Colonic mucosa (tissue), 4 donors: ENCODE measurements around the gene TIMELESS. TPM values are rescaled to one million over a fixed set of nuclear protein-coding genes. Genes with fewer than 3 reads are reported as not detected.
A peak's percentile ranks its signal among the peaks of the same experiment; 100 is the strongest.
"Not testable (repeated sequence)": the region's sequence is repeated elsewhere in the genome, so short reads cannot be mapped to it uniquely, and the experiment has no call there.

Experiments used
- DNase-seq: peaks from one replicate; pipeline ENCODE4 v3.0.0-alpha.2; 2020
- H3K27ac ChIP-seq: fragments of 200-600 bp; one replicate; pipeline ENCODE4 v1.8.0; 2021
- H3K27me3 ChIP-seq: fragments of 200-600 bp; one replicate; pipeline ENCODE4 v1.8.0; 2021
- H3K36me3 ChIP-seq: fragments of 200-600 bp; one replicate; pipeline ENCODE4 v1.8.0; 2021
- H3K4me1 ChIP-seq: fragments of 200-600 bp; one replicate; pipeline ENCODE4 v1.8.0; 2021; ENCODE audit warnings: mild to moderate bottlenecking
- H3K4me3 ChIP-seq: fragments of 200-600 bp; one replicate; pipeline ENCODE4 v1.8.0; 2021
- H3K9ac ChIP-seq, 2 donors: one replicate each; pipeline ENCODE4 v1.7.0; 2013; ENCODE audit warnings: control low read depth in 2 of 2, low read depth in 2 of 2, low read length in 2 of 2
- H3K9me3 ChIP-seq: fragments of 200-600 bp; one replicate; pipeline ENCODE4 v1.8.0; 2021
- CTCF ChIP-seq: fragments of 200-600 bp; IDR thresholded peaks from one replicate; pipeline ENCODE4 v1.8.0; 2022; ENCODE audit warnings: antibody characterized with exemption, mild to moderate bottlenecking
- intact Hi-C: fragments of 100-400 bp; cut with DNase I; formaldehyde crosslinking; loops from one replicate; pipeline ENCODE4 v1.14.1; 2022
- total RNA-seq, 2 donors: library from RNA; stranded (reverse); fragmentation: NEBNext Ultra II Directional in 1 of 2; extraction: Animal tissue kit (Norgen Biotek cat#: 25700) in 1 of 2; gene quantifications; one replicate each; pipeline ENCODE4 v1.2.1, GENCODE V29; 2021
- donor health status: healthy.
- donor health status: DM: no; HTN: no; CAD: no.
- donor health status: DM: no; HTN: no; CAD: no.

TIMELESS gene
- total RNA-seq, 2 donors from 2014 or later = 9.1 to 36.4 TPM

GRCh38 chr12:56454557-56454956 lies 5.3 kb upstream of the TIMELESS start, which contains the start of gene MIP:
Gene MIP, minus strand, starts transcription at chr12:56454657. Its CDS starts 44 bp downstream, at chr12:56454613.
- no peak within 1 kb of the TSS for H3K9ac ChIP-seq
- no peaks in the 10 kb centered on the region for H3K27me3 ChIP-seq
- no peaks in the 10 kb centered on the region for H3K9me3 ChIP-seq
- no peak within 1 kb of the TSS for H3K27ac ChIP-seq
- H3K4me1 ChIP-seq = no peaks in the 10 kb centered on the region
- no peaks in the 10 kb centered on the region for H3K36me3 ChIP-seq
- no peak for DNase-seq
- no peak within 1 kb of the TSS for H3K4me3 ChIP-seq
- no peak for TF ChIP-seq CTCF
- intact Hi-C loops = no loop called here

GRCh38 chr12:56451147-56451546 lies 1.9 kb upstream of the TIMELESS start:
- no peak for TF ChIP-seq CTCF
- H3K9me3 ChIP-seq = no peaks in the 10 kb centered on the region
- H3K4me1 ChIP-seq = no peaks in the 10 kb centered on the region
- H3K27me3 ChIP-seq = no peaks in the 10 kb centered on the region
- no peak for DNase-seq
- H3K36me3 ChIP-seq = no peaks in the 10 kb centered on the region
- intact Hi-C loops = no loop called here
- no peak overlapping the region for H3K4me3 ChIP-seq
- H3K9ac ChIP-seq = no peak overlapping the region
- no peak overlapping the region for H3K27ac ChIP-seq

GRCh38 chr12:56450241-56450640 lies 1.0 kb upstream of the TIMELESS start:
- no peak for TF ChIP-seq CTCF
- H3K27me3 ChIP-seq = no peaks in the 10 kb centered on the region
- H3K4me1 ChIP-seq = no peaks in the 10 kb centered on the region
- H3K36me3 ChIP-seq = no peaks in the 10 kb centered on the region
- no peak overlapping the region for H3K9ac ChIP-seq
- no peaks in the 10 kb centered on the region for H3K9me3 ChIP-seq
- DNase-seq = no peak
- no peak overlapping the region for H3K27ac ChIP-seq
- intact Hi-C loops = no loop called here
- no peak overlapping the region for H3K4me3 ChIP-seq

GRCh38 chr12:56449622-56449984 lies 377 bp upstream of the TIMELESS start:
- H3K36me3 ChIP-seq = no peaks in the 10 kb centered on the region
- H3K9me3 ChIP-seq = no peaks in the 10 kb centered on the region
- TF ChIP-seq CTCF = no peak
- H3K27ac ChIP-seq = peak overlapping the region; percentile 73
- H3K9ac ChIP-seq = peak overlapping the region in 1 of 2 donors; percentile 86
- H3K4me3 ChIP-seq = peak overlapping the region; percentile 58
- no peak for DNase-seq
- intact Hi-C loops = loop anchor here (5.0 kb wide), 1 partner anchor 87 kb away; the partner anchor contains the start of genes APOF and STAT2
- no peaks in the 10 kb centered on the region for H3K27me3 ChIP-seq
- H3K4me1 ChIP-seq = no peaks in the 10 kb centered on the region

GRCh38 chr12:56443208-56443607 lies 6.0 kb downstream of the TIMELESS start:
- H3K9me3 ChIP-seq, H3K4me3 ChIP-seq, DNase-seq, H3K4me1 ChIP-seq, H3K36me3 ChIP-seq, intact Hi-C loops, H3K27ac ChIP-seq, H3K9ac ChIP-seq, H3K27me3 ChIP-seq: not testable (repeated sequence)

- Histone ChIP-seq H3K9me3 (no peaks in the 10 kb centered on the region), H3K27me3 (no peaks in the 10 kb centered on the region), H3K27ac (no peak overlapping the region), H3K4me3 (no peak overlapping the region), H3K36me3 (no peaks in the 10 kb centered on the region), H3K9ac (no peak overlapping the region), H3K4me1 (no peaks in the 10 kb centered on the region)
- intact Hi-C loops = no loop called here
- no peak for TF ChIP-seq CTCF
- DNase-seq = no peak
These were observed 11.6 kb downstream of the TIMELESS start for GRCh38 chr12:56437430-56438176.
